K562 treated with DMSO at 1 percent for 48 hours (cell line): ENCODE results near the gene FAM151A. TPM values are rescaled to one million over a fixed set of nuclear protein-coding genes. Genes with fewer than 3 reads are reported as not detected.

ENCODE experiments used
- total RNA-seq: library from RNA; unstranded; fragments of 300-600 nt; gene quantifications from 2 replicates; pipeline ENCODE4 v1.2.3, GENCODE V29; 2022; ENCODE audit warnings: low replicate concordance; ENCODE audit errors: extremely low read depth

Gene FAM151A
- total RNA-seq: not detected in 2 replicates

DNA sequence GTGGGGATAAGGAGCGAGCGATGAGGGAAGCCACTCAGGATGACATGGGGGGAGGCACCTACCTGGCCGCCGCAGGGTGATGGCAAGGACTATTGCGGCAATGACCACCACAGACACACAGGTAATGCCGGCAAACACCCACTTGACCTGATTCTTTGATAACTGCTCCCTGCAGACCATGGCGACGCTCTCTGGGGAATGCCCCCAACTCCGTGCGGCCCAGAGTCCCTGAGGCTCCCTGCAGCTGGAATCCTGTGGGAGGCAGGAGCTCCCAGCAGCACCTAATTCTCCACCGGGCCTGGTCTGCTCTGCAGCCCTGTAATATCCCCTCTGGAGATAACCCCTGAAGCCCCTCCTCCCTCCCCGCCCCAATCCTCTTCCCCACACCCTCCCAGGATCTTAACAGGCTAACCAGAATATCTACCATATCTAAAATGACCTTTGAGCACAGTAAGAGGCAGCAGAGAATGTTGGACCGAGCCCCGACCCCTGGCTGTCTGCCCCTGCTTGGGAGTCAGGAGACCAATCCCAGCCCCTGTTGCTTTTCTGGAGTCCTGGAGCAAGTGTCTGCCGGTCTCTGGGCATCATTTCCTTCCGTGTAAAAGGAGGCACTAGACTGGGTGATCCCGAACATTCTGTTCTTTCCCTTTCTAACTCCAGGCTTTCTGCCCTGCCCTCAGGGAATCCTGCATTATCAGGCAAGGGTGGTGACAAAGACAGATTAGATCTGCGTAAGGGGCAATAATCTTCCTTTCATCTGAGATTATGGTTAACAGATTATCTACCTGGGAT is at the start of gene FAM151A:
Gene FAM151A (minus strand): TSS at position 310 of the 792 bp plus-strand sequence. CDS start 130 bp downstream, at position 180.

GRCh38 chr1:54640863-54641836 is 17.8 kb upstream of the FAM151A start, which contains the start of gene MROH7:
TSS of gene MROH7 (plus strand) at chr1:54641786. CDS start at chr1:54652927, 11,141 bp downstream.

Other genes with a start within 250 kb of the FAM151A start
- not detected in 2 replicates for gene SSBP3, start 217.1 kb downstream of the FAM151A start, total RNA-seq
- gene ACOT11, start 75.3 kb downstream of the FAM151A start, total RNA-seq: not detected in 2 replicates
- not detected in 2 replicates for gene MROH7, start 18.3 kb upstream of the FAM151A start, total RNA-seq
- not detected in 2 replicates for gene TTC4, start 92.3 kb upstream of the FAM151A start, total RNA-seq
- gene PARS2, start 141.0 kb upstream of the FAM151A start, total RNA-seq: not detected in 2 replicates
- not detected in 2 replicates for gene TTC22, start 177.8 kb upstream of the FAM151A start, total RNA-seq